ENCODE measurements around the gene PTPN4.

Gene PTPN4

DNA sequence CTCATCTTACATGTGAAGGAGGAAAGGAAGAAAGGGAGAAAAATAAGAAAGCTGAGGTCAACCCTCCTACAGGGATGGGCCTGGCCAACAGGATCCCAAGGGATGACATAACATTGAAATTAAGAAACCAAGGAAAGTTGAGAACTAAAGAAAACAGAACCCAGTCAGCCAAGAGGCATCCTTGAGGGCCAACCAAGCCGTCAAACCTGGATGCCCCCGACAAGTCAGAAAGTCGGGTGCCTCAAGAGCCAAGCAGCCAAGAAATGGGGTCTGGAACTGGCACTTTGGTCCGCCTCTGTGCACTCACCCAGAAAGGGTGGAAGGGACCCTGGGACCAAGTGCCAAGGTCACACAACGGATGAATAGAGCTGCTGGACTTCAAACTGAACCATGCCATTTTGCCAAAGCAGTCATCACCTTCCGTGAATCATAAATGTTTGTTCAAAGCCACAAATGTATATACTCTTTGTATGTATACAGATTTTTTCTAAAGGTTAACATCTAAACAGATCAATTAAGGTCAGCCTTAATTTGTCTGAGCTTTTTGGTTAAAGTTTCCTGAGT, 27.0 kb upstream of the PTPN4 start:
- no peak for DNase-seq

DNA sequence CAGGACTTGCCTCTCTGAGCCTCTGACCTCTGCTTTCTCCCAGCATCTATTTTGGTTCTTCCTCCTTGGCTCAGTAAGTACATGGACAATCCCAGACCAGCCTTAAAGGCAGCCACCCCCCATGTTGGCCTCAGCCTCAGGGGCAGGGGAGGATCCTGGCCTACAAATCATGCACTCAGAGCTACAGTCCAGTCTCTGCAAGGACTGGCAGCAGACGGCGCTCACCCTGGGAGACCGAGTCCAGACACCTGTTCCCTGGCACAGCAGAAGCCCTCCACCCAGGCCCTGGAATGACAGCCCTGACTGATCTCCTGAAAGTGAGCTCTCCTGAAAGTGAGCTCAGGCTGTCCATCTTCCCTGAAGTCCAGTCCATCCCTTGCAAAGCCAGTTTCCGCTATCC, 25.7 kb upstream of the PTPN4 start:
- no peak for DNase-seq

DNA sequence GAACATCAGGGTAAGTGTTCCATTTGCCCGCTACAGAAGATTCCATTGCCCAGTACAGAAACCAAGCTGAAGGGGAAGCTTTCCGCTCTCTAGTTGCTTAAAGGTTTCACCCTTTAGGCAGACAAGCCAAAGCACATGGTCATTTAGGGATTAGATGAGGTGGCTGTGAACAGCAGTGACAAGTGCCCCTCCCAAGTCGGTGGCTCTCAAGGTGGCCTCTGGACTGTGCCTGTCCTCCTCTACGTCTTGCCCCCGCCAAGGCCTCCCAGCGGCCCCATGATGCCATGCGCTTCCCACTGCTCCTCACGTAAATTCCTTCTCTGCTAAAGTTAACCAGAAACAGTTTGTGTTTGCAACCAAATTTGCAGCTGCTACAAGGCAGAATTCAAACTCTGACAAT, 24.2 kb upstream of the PTPN4 start:
- no peak for DNase-seq

DNA sequence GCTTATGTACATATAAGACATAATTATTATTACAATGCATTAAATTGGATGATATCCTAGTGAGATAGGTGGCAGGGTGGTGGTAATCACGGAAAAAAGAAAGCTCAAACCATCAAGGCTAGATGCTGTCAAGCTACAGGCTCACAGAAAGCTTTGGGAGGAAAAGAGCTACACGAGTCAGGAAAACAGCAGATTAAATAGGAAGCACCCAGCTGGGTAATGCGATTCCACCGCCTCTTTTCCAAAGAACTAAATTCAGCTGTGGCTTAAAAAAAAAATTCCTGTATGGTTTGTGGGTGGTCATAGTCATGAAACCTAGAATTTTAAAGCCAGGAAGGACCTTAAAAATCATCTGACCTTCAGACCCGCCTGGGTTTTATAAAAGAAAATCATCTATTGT, 23.7 kb upstream of the PTPN4 start:
- no peak for DNase-seq

- no peak for DNase-seq
Measured at GRCh38 chr2:119739580-119740255, 20.0 kb upstream of the PTPN4 start.

DNA sequence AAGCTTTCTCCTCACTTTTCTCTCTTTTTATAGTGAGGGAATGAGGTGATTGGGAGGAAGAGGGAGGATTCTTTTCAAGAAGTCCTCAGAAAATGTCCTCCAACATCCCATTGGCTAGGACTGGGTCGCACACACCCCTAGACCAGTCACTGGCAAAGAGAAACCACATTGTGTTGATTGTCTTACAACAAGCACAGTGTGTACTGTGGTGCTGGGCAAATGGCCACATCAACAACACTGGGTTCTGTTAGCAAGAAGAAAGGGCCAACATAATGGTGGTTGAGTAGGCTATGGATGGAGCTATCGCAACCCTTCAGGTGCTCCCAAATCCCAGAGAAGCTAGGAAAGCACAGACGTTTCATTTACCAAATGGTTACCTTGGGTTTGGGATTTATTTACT, 18.7 kb upstream of the PTPN4 start:
- no peak for DNase-seq

GRCh38 chr2:119741868-119742267, 17.9 kb upstream of the PTPN4 start:
- no peak for DNase-seq

- no peak for DNase-seq
Measured at GRCh38 chr2:119744335-119744939, 15.3 kb upstream of the PTPN4 start.

DNA sequence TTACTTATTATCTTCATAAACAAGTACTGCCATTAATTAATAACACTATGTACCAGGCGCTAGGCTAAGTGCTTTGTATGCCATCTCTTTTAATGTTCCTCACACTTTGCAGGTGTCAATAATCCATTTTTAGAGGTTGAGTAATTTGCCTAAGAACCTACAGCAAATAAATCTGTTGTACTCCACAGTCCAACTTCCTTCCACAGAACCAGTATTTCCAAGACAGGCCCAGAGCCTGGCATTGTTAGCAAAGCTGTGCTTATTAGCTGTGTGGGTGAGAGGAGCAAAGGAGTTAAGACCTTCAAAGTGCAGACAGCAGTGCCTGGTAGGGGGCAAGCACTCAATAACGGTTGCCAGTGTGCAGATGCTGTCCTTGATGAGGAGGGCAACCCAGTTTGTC, 14.2 kb upstream of the PTPN4 start:
- DNase-seq = no peak

DNA sequence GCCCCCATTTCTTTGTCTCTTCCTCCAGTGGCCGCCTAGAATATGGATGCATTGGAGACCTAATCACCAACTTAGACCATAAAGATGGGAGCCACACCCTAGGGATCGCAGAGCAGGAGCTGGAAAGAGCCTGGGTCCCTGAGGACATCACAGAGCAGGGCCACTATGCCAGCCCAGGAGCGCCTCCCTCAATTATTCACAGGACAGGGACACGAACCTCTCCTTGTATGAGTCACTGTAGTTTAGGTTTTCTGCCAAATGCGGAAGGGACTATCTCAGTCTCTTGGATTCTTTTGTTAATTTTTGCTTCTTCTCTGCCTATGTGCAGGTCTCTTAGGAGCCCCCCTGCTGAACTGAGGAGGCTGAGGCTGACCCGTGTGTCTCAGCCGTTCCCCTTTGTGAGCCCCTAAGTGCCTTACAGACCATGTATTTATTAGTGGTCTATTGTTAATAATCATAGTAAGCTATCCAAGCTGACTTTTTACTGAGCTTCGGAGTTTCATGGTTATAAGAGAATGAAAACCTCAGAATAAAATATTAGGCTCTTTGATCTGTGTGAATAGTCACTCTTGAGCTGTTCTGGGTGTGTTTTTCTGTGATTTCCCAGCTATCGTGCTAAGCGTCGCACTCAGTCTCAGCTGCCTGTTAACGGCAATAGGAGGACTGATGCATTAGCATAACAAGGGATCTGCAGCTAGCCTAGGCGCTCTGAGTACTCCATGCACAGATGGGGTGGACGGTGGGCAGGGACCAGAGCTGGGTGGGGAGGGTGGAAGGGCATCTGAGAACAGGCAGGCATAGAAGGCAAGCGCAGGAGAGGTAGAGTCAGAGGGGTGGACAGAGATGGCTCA, 12.7 kb upstream of the PTPN4 start:
- no peak for DNase-seq

DNA sequence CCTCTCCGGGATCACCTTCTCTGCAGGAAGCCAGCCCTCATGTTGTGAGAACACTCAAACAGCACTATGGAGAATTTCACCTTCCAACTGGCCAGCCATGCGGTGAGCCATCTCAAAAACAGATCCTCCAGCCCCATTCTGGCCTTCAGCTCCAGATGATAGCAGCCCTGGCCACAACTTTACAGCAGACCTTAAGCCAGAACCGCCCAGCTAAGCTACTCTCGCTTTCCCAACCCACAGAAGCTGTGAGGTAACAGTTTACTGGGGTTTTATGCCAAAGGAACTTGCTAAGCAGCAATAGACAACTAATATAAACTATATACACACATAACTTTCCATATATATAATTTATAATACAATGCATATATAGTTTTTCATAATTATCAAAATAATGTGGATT, 11.6 kb upstream of the PTPN4 start:
- DNase-seq = no peak

GRCh38 chr2:119749477-119750012, 10.2 kb upstream of the PTPN4 start:
- DNase-seq = no peak

DNA sequence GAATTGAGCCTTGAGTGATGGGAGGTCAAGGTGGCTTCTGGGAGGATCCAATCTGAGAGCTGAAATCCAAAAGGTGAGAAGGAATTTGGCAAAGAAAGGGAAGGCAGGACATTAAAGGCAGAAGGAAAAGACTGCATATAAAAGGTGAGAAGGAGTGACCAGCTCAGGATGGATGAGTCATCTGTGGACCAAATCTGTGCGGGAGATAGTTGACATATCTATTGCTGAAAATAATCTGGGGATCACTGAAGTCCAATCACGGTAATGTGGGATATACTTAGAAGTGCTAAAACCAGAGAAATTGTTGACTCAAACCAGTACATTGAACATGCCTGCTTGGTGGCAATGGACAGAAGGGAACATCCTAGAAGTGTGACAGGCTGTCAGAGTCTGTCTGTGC, 8.0 kb upstream of the PTPN4 start:
- no peak for DNase-seq

GRCh38 chr2:119753041-119753929, 6.4 kb upstream of the PTPN4 start:
- no peak for DNase-seq

GRCh38 chr2:119753930-119754321, 5.8 kb upstream of the PTPN4 start:
- DNase-seq = no peak

GRCh38 chr2:119755906-119756305, 3.8 kb upstream of the PTPN4 start:
- DNase-seq = no peak

GRCh38 chr2:119756837-119757236, 2.9 kb upstream of the PTPN4 start:
- no peak for DNase-seq

DNA sequence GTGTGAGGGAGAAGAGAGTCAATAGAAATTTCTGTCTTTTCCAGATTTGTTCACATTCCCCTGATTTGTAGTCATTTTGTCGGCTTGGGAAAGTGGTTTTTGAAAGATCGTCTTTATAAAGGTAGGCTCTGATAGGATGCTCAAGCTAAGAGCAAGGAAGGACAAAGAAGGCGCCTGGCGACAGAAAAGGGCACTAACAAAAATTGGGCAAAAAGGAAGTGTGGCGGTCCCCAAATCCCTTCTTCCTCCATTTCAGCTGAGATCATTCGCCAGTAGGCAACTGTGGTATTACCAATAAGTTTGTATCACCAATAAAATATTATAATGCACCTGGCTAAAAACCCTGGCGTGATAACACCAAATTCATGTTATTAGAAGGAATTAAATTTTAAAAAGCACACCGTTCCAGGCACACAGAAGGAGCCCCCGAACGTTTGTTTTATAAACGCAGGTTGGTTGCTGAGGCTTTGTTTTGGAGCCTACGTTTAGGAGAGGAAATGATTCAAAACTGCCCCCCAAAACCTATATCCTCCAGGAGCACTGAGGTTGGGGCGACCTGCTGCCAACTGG, 756 bp upstream of the PTPN4 start:
- no peak for DNase-seq

DNA sequence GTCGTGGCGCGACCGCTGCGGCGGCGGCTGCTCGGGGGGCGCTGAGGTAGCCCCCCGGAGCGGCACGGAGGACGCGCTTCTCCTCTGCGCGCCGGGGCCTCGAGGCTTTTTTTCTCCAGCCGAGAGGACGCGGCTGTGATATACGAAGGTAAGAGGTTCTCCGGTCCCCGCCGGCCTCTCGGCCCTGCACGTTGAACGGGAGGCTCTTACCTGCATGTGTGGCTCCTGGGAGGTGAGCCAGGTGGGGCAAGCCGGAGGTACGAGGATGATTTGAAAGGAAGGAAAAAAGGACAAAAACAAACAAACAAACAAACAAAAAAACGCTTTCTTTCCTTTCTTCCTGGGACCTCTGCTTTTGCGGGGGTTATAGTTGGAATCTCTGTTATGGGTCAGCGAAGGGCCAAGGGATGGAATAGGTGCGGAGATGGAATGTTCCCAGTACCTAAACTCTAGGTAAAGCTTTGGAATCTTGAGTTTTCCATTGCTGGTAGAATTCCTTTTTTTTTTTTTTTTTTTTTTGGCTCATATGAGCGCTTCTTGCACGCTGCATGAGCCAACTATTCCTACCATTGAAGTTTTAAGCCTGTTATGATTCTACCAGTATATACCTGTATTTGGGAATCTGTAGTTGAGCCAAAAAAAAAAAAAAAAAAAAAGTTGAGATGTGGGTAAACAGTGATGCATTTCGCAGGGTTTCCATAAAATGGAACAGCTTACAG, 674 bp downstream of the PTPN4 start:
- DNase-seq = no peak

- no peak for DNase-seq
Measured at GRCh38 chr2:119760956-119761275, 1.2 kb downstream of the PTPN4 start.

DNA sequence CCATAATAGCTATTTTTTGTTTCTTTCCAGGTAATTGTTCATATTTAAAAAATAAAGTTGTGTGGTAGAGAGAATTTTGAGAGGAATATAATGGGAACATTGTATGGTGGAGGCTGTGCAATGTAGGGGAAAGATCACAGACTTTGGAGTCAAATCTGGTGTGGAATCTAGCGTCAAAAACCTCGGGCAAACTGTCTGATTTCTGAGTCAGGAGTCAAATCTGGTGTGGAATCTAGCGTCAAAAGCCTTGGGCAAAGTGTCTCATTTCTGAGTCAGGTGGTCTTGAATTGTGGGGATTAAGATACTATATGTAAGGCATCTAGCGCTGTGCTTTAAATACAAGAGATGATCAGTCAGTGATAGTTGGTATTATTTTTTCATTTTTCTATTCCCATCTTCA, 5.1 kb downstream of the PTPN4 start:
- no peak for DNase-seq
